ENCODE measurements around the gene INPP5D. TPM values are rescaled to one million over a fixed set of nuclear protein-coding genes. Genes with fewer than 3 reads are reported as not detected.

The INPP5D gene
- polyA plus RNA-seq, 1 donor (not counting 4 experiments of a cell fraction or from before 2014, with no cell fraction given), result 7.5 TPM

GRCh38 chr2:233247116-233247515 lies 187.0 kb downstream of the INPP5D start:
- H3K4me2 ChIP-seq (ENCODE audit: control insufficient read depth, extremely low read depth, insufficient read depth, low read depth, low read length), result peak overlapping the region; percentile 78
- H3K4me3 ChIP-seq (ENCODE audit: control insufficient read depth in 2 of 3, extremely low read depth in 1 of 3, insufficient read depth in 2 of 3, low read depth in 1 of 3, low read length in 3 of 3), result peak overlapping the region in 2 of 3 experiments; percentile 19 to 26
- no peaks in the 10 kb centered on the region for H4K20me1 ChIP-seq (ENCODE audit: control insufficient read depth, extremely low read depth, insufficient read depth, low read length)
- DNase-seq (ENCODE audit: low read depth, low spot score), result no peak
- H3K27me3 ChIP-seq (ENCODE audit: control insufficient read depth, extremely low read depth, insufficient read depth, low read length), result no peaks in the 10 kb centered on the region
- H3K9me1 ChIP-seq (ENCODE audit: control insufficient read depth, extremely low read depth, insufficient read depth, low read length), result no peaks in the 10 kb centered on the region
- peak; percentile 60 for FAIRE-seq
- H3K4me1 ChIP-seq (ENCODE audit: control insufficient read depth, extremely low read depth, insufficient read depth, low read length), result peaks cover 23% of the 10 kb centered on the region
- dilution Hi-C loops (cut with MboI; ENCODE audit: extremely low pct_ligation_motif_present, low sequenced_read_pairs), result loop anchor here (25.0 kb wide), 1 partner anchor 385 kb away; the partner anchor contains the start of gene SNORC
- H3K9ac ChIP-seq (ENCODE audit: control insufficient read depth, extremely low read depth, insufficient read depth, low read length), result peak overlapping the region; percentile 45
- peak overlapping the region; percentile 5 for H2AFZ ChIP-seq (ENCODE audit: control insufficient read depth, low read length)
- no peaks in the 10 kb centered on the region for H3K9me3 ChIP-seq (ENCODE audit: control insufficient read depth, low read depth, low read length)
- H3K79me2 ChIP-seq (ENCODE audit: control insufficient read depth, insufficient read depth, low read length), result peaks cover 6% of the 10 kb centered on the region
- H3K27ac ChIP-seq (ENCODE audit: control insufficient read depth, insufficient read depth, low read length), result peak overlapping the region; percentile 91
- no peak for TF ChIP-seq CTCF (optimal IDR thresholded peaks at IDR 0.05 in 1 of 3, IDR thresholded peaks at IDR 0.05 in 1 of 3, conservative IDR thresholded peaks at IDR 0.05 in 1 of 3; ENCODE audit: extremely low read depth in 1 of 3, insufficient read depth in 2 of 3, low read length in 3 of 3)
- H3K36me3 ChIP-seq (ENCODE audit: control insufficient read depth in 2 of 2, extremely low read depth in 1 of 2, insufficient read depth in 2 of 2, low read length in 2 of 2), result no peaks in the 10 kb centered on the region

GRCh38 chr2:233247744-233248143 lies 187.6 kb downstream of the INPP5D start:
- H3K4me1 ChIP-seq (ENCODE audit: control insufficient read depth, extremely low read depth, insufficient read depth, low read length), result peaks cover 22% of the 10 kb centered on the region
- dilution Hi-C loops (cut with MboI; ENCODE audit: extremely low pct_ligation_motif_present, low sequenced_read_pairs), result loop anchor here (25.0 kb wide), 1 partner anchor 385 kb away; the partner anchor contains the start of gene SNORC
- DNase-seq (ENCODE audit: low read depth, low spot score) (peak; percentile 97), FAIRE-seq (peak; percentile 79)
- H3K27ac ChIP-seq (ENCODE audit: control insufficient read depth, insufficient read depth, low read length), result peak overlapping the region; percentile 91
- H3K9me1 ChIP-seq (ENCODE audit: control insufficient read depth, extremely low read depth, insufficient read depth, low read length), result no peaks in the 10 kb centered on the region
- H3K9me3 ChIP-seq (ENCODE audit: control insufficient read depth, low read depth, low read length), result no peaks in the 10 kb centered on the region
- H3K79me2 ChIP-seq (ENCODE audit: control insufficient read depth, insufficient read depth, low read length), result peaks cover 13% of the 10 kb centered on the region
- no peak for TF ChIP-seq EZH2 (IDR thresholded peaks at IDR 0.05; ENCODE audit: low read length)
- TF ChIP-seq CTCF (optimal IDR thresholded peaks at IDR 0.05 in 1 of 3, IDR thresholded peaks at IDR 0.05 in 1 of 3, conservative IDR thresholded peaks at IDR 0.05 in 1 of 3; ENCODE audit: extremely low read depth in 1 of 3, insufficient read depth in 2 of 3, low read length in 3 of 3), result no peak
- no peaks in the 10 kb centered on the region for H3K36me3 ChIP-seq (ENCODE audit: control insufficient read depth in 2 of 2, extremely low read depth in 1 of 2, insufficient read depth in 2 of 2, low read length in 2 of 2)
- peak overlapping the region; percentile 78 for H3K4me2 ChIP-seq (ENCODE audit: control insufficient read depth, extremely low read depth, insufficient read depth, low read depth, low read length)
- H3K4me3 ChIP-seq (ENCODE audit: control insufficient read depth in 2 of 3, extremely low read depth in 1 of 3, insufficient read depth in 2 of 3, low read depth in 1 of 3, low read length in 3 of 3), result no peak overlapping the region
- peak overlapping the region; percentile 45 for H3K9ac ChIP-seq (ENCODE audit: control insufficient read depth, extremely low read depth, insufficient read depth, low read length)
- H4K20me1 ChIP-seq (ENCODE audit: control insufficient read depth, extremely low read depth, insufficient read depth, low read length), result no peaks in the 10 kb centered on the region
- no peaks in the 10 kb centered on the region for H3K27me3 ChIP-seq (ENCODE audit: control insufficient read depth, extremely low read depth, insufficient read depth, low read length)
- H2AFZ ChIP-seq (ENCODE audit: control insufficient read depth, low read length), result no peak overlapping the region
